Measurements from ENCODE around the gene HCFC1.

The HCFC1 gene

GRCh38 chrX:153913701-153914100 is 57.9 kb downstream of the HCFC1 start:
- no peaks in the 10 kb centered on the region for H3K27me3 ChIP-seq (replicated peaks; ENCODE audit: insufficient read depth, low read length)
- no peak overlapping the region for H2AFZ ChIP-seq (ENCODE audit: low read length)
- TF ChIP-seq, protein P1, sequence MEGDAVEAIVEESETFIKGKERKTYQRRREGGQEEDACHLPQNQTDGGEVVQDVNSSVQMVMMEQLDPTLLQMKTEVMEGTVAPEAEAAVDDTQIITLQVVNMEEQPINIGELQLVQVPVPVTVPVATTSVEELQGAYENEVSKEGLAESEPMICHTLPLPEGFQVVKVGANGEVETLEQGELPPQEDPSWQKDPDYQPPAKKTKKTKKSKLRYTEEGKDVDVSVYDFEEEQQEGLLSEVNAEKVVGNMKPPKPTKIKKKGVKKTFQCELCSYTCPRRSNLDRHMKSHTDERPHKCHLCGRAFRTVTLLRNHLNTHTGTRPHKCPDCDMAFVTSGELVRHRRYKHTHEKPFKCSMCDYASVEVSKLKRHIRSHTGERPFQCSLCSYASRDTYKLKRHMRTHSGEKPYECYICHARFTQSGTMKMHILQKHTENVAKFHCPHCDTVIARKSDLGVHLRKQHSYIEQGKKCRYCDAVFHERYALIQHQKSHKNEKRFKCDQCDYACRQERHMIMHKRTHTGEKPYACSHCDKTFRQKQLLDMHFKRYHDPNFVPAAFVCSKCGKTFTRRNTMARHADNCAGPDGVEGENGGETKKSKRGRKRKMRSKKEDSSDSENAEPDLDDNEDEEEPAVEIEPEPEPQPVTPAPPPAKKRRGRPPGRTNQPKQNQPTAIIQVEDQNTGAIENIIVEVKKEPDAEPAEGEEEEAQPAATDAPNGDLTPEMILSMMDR (IDR thresholded peaks at IDR 0.05; ENCODE audit: low read length): no peak
- TF ChIP-seq EZH2phosphoT487 (IDR thresholded peaks at IDR 0.05; ENCODE audit: low read length): no peak
- TF ChIP-seq EZH2 (optimal IDR thresholded peaks at IDR 0.05; ENCODE audit: low read depth, low read length): no peak
- H3K9me3 ChIP-seq (replicated peaks; ENCODE audit: insufficient read depth, low read length): no peaks in the 10 kb centered on the region
- no peaks in the 10 kb centered on the region for H3K36me3 ChIP-seq (replicated peaks; ENCODE audit: insufficient read depth, low read length)
- no peaks in the 10 kb centered on the region for H3K9me2 ChIP-seq (replicated peaks; ENCODE audit: insufficient read depth, low read length)
- no peak overlapping the region for H3K4me2 ChIP-seq (ENCODE audit: low read depth, low read length)
- no peak overlapping the region for H3K27ac ChIP-seq (ENCODE audit: low read length)
- H3F3A ChIP-seq (ENCODE audit: insufficient read depth, low read length): no peaks in the 10 kb centered on the region
- no peak overlapping the region for H3K9ac ChIP-seq (ENCODE audit: low read length)
- H3K4me3 ChIP-seq (ENCODE audit: low read length): no peak overlapping the region
- H3K4me1 ChIP-seq (ENCODE audit: low read length): no peaks in the 10 kb centered on the region
- no peaks in the 10 kb centered on the region for H3K79me2 ChIP-seq (ENCODE audit: low read length)
- no peak for DNase-seq
- H4K20me1 ChIP-seq (ENCODE audit: insufficient read depth, low read length): no peaks in the 10 kb centered on the region

GRCh38 chrX:153913211-153913610 is 58.4 kb downstream of the HCFC1 start:
- H3K27me3 ChIP-seq (replicated peaks; ENCODE audit: insufficient read depth, low read length): no peaks in the 10 kb centered on the region

DNA sequence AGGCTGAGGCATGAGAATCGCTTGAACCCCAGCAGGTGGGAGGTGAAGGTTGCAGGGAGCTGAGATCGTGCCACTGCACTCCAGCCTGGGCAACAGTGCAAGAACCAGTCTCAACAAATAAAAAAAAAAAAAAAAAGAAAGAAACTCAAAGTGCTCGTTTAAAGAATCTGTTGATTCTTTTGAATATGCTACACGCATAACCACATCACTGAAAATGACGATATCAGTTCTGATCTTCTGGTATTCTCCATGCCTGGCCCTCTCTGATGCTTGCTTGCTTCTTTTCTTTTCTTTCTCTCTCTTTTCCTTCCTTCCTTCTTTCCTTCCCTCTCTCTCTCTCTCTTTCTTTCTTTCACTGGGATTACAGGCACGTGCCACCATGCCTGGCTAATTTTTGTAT is 59.8 kb downstream of the HCFC1 start:
- Histone ChIP-seq H2AFZ (ENCODE audit: low read length) (no peak overlapping the region), H3K9me2 (replicated peaks; ENCODE audit: insufficient read depth, low read length) (no peaks in the 10 kb centered on the region), H4K20me1 (ENCODE audit: insufficient read depth, low read length) (no peaks in the 10 kb centered on the region), H3K9me3 (replicated peaks; ENCODE audit: insufficient read depth, low read length) (no peaks in the 10 kb centered on the region), H3K4me3 (ENCODE audit: low read length) (no peak overlapping the region), H3F3A (ENCODE audit: insufficient read depth, low read length) (no peaks in the 10 kb centered on the region), H3K4me1 (ENCODE audit: low read length) (no peaks in the 10 kb centered on the region), H3K27ac (ENCODE audit: low read length) (no peak overlapping the region), H3K4me2 (ENCODE audit: low read depth, low read length) (no peak overlapping the region), H3K36me3 (replicated peaks; ENCODE audit: insufficient read depth, low read length) (no peaks in the 10 kb centered on the region), H3K27me3 (replicated peaks; ENCODE audit: insufficient read depth, low read length) (no peaks in the 10 kb centered on the region), H3K79me2 (ENCODE audit: low read length) (no peaks in the 10 kb centered on the region), H3K9ac (ENCODE audit: low read length) (no peak overlapping the region)
- TF ChIP-seq, protein P1 (IDR thresholded peaks at IDR 0.05; ENCODE audit: low read length): no peak
- TF ChIP-seq EZH2phosphoT487 (IDR thresholded peaks at IDR 0.05; ENCODE audit: low read length) (no peak), EZH2 (optimal IDR thresholded peaks at IDR 0.05; ENCODE audit: low read depth, low read length) (no peak)
- DNase-seq: no peak

More at GRCh38 chrX:153913211-153913610, 58.4 kb downstream of the HCFC1 start:
- Histone ChIP-seq H3K9me3 (replicated peaks; ENCODE audit: insufficient read depth, low read length) (no peaks in the 10 kb centered on the region), H2AFZ (ENCODE audit: low read length) (no peak overlapping the region), H3K4me1 (ENCODE audit: low read length) (no peaks in the 10 kb centered on the region), H3K36me3 (replicated peaks; ENCODE audit: insufficient read depth, low read length) (no peaks in the 10 kb centered on the region), H3K4me3 (ENCODE audit: low read length) (no peak overlapping the region), H3K4me2 (ENCODE audit: low read depth, low read length) (no peak overlapping the region), H3K27ac (ENCODE audit: low read length) (no peak overlapping the region), H3F3A (ENCODE audit: insufficient read depth, low read length) (no peaks in the 10 kb centered on the region), H3K9ac (ENCODE audit: low read length) (no peak overlapping the region), H3K79me2 (ENCODE audit: low read length) (no peaks in the 10 kb centered on the region), H3K9me2 (replicated peaks; ENCODE audit: insufficient read depth, low read length) (no peaks in the 10 kb centered on the region), H4K20me1 (ENCODE audit: insufficient read depth, low read length) (no peaks in the 10 kb centered on the region)
- DNase-seq: no peak
- TF ChIP-seq, protein P1 (IDR thresholded peaks at IDR 0.05; ENCODE audit: low read length): no peak
- TF ChIP-seq EZH2phosphoT487 (IDR thresholded peaks at IDR 0.05; ENCODE audit: low read length) (no peak), EZH2 (optimal IDR thresholded peaks at IDR 0.05; ENCODE audit: low read depth, low read length) (no peak)
